WERI-Rb-1 (cell line): ENCODE measurements around the gene COL4A6.

Experiments used
- DNase-seq: peaks from one replicate; pipeline ENCODE4 v3.0.0-alpha.2; 2020
- H3K27ac ChIP-seq: fragments of 250-450 bp; sonication (Bioruptor Pico); 2 replicates; pipeline ENCODE4 v1.5.1; 2020; ENCODE audit warnings: mild to moderate bottlenecking, moderate library complexity
- H3K27me3 ChIP-seq: fragments of 250-450 bp; sonication (Bioruptor Pico); 2 replicates; pipeline ENCODE4 v1.5.1; 2021; ENCODE audit warnings: mild to moderate bottlenecking, low read depth, moderate library complexity; ENCODE audit not compliant: insufficient read depth, severe bottlenecking
- H3K36me3 ChIP-seq: fragments of 250-450 bp; sonication (Bioruptor Pico); 2 replicates; pipeline ENCODE4 v1.5.1; 2020; ENCODE audit warnings: mild to moderate bottlenecking, moderate library complexity
- H3K4me3 ChIP-seq: 2 replicates; pipeline ENCODE4 v1.5.1; 2011; ENCODE audit warnings: low read depth, mild to moderate bottlenecking, control low read depth, low read length
- H3K9me3 ChIP-seq: fragments of 250-450 bp; sonication (Bioruptor Pico); 2 replicates; pipeline ENCODE4 v1.5.1; 2021; ENCODE audit warnings: mild to moderate bottlenecking, moderate library complexity; ENCODE audit not compliant: severe bottlenecking
- TF ChIP-seq, protein P1 (sequence below): IDR thresholded peaks from 2 replicates; pipeline ENCODE4 v1.5.1; 2011; ENCODE audit warnings: low read depth, mild to moderate bottlenecking, control low read depth, inconsistent platforms, low read length

The COL4A6 gene

DNA sequence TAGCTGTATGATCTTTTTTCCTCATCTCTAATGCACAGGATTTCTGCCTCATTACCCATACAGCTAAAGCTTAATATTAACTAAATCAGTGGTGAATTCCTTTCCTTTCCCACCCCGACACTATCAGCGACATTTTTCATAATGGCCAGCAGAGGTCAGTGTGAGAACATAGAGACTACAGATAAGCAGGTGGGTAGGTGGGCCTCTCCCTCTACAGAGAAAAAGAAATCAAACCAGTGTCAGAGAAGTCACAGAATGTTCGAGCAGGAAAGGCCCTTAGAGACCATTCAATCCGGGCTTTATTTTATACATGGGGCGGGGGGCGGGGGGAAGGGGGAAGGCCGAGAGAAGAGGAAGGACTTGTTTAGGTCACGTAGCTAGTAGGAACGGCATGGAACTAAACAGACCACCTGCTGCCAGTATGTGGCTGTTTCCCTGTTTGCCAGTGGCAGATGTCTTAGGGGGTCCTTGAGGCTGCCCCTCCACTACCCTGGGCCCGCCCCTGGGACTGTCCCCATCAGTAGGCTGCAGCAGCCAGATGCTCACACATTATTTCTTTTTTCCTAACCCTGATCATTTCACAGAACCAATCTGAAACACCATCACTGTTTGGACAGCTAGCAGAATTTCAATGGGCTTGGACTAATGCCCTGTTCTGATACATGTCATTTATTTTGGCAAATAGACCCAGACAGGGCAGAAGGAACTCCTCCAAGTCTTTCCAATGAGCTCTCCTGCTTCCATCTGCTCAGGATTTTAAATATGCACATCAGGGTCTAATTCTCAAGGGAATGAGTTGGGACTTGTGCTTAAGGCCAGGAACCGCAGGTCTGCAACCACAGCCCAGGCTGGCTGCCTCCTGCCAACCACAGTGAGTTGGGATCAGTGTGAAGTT, 213.2 kb downstream of the COL4A6 start:
- Histone ChIP-seq H3K9me3 (no peaks in the 10 kb centered on the region), H3K27me3 (peaks cover 32% of the 10 kb centered on the region), H3K27ac (no peak overlapping the region), H3K4me3 (no peak overlapping the region), H3K36me3 (no peaks in the 10 kb centered on the region)
- TF ChIP-seq, protein P1, sequence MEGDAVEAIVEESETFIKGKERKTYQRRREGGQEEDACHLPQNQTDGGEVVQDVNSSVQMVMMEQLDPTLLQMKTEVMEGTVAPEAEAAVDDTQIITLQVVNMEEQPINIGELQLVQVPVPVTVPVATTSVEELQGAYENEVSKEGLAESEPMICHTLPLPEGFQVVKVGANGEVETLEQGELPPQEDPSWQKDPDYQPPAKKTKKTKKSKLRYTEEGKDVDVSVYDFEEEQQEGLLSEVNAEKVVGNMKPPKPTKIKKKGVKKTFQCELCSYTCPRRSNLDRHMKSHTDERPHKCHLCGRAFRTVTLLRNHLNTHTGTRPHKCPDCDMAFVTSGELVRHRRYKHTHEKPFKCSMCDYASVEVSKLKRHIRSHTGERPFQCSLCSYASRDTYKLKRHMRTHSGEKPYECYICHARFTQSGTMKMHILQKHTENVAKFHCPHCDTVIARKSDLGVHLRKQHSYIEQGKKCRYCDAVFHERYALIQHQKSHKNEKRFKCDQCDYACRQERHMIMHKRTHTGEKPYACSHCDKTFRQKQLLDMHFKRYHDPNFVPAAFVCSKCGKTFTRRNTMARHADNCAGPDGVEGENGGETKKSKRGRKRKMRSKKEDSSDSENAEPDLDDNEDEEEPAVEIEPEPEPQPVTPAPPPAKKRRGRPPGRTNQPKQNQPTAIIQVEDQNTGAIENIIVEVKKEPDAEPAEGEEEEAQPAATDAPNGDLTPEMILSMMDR = peak; percentile 54; the same call in 1 of the 2 replicates
- peak; percentile 9 for DNase-seq

DNA sequence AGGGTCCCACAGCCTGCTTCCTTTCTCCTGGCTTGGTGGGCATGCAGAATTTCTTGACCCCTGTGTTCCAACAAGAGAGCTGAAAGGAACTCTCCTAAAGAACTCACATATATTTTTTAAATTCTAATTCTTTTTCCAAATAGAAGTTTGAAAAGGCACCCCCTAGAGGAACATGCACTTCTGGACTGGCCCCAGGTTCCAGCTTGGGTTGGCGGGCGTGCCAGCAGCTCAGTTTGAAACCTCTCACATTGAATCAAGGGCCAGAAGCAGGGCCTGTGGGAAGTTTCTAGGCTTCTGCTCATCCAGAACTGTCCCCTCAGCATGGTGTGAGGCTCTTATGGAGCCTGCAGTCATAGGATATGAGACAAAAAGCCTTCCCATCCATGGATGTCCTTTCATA, 214.0 kb downstream of the COL4A6 start:
- no peaks in the 10 kb centered on the region for H3K9me3 ChIP-seq
- H3K27ac ChIP-seq = no peak overlapping the region
- H3K36me3 ChIP-seq = no peaks in the 10 kb centered on the region

DNA sequence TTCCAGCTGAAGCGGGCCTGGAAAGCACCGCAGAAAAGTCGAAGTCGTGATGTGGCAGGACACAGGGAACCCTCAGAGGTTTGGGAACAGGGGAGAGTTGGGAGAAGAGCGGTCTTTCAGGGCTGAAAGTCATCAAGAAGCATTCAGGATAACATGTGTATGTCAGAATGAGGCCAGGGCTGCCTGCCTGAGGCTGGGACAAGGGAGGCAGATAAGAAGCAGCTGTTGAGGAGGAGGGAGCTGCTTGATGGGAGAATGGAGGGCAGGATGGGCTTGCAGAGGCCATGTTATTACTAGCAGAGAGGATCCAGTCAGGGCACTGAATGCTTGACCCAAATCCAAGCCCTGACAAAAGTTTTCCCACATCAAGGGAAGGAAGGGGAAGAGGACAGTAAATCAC, 214.6 kb downstream of the COL4A6 start:
- no peak for DNase-seq
- TF ChIP-seq, protein P1 = no peak
- H3K36me3 ChIP-seq = no peaks in the 10 kb centered on the region
- no peak overlapping the region for H3K27ac ChIP-seq
- H3K4me3 ChIP-seq = no peak overlapping the region
- H3K9me3 ChIP-seq = no peaks in the 10 kb centered on the region
- peaks cover 35% of the 10 kb centered on the region for H3K27me3 ChIP-seq

More for the DNA sequence above, 214.0 kb downstream of the COL4A6 start:
- DNase-seq = no peak
- peaks cover 32% of the 10 kb centered on the region for H3K27me3 ChIP-seq
- TF ChIP-seq, protein P1 = no peak
- no peak overlapping the region for H3K4me3 ChIP-seq

DNA sequence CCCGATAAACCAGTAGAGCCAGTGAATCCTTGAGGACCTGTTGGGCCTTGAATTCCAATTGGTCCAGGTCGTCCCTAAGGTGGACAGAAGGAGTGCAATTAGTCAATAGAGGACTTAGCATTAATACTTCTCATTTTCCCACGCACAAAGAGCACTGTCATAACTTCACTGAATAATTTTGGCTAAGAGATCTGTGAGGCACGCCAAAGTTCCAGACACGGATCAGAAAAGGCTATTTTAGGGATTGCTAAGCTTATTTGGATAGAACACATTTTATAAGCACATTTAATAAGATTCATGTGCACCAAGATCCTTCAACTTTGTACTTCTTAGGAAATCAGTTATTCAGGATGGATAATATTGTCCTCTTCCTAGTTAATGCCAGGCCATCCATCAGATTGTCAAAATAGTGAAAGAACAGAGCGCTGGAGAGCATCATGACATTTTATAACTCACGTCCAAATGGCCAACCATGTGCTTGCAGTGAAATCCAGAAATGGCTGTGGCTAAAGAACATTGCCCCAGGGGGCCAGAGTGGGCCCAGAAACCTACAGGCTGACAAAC, 216.8 kb downstream of the COL4A6 start:
- no peak overlapping the region for H3K27ac ChIP-seq
- no peaks in the 10 kb centered on the region for H3K9me3 ChIP-seq
- H3K27me3 ChIP-seq = peaks cover 36% of the 10 kb centered on the region
- TF ChIP-seq, protein P1 = no peak
- H3K36me3 ChIP-seq = no peaks in the 10 kb centered on the region
- DNase-seq = no peak
- no peak overlapping the region for H3K4me3 ChIP-seq

DNA sequence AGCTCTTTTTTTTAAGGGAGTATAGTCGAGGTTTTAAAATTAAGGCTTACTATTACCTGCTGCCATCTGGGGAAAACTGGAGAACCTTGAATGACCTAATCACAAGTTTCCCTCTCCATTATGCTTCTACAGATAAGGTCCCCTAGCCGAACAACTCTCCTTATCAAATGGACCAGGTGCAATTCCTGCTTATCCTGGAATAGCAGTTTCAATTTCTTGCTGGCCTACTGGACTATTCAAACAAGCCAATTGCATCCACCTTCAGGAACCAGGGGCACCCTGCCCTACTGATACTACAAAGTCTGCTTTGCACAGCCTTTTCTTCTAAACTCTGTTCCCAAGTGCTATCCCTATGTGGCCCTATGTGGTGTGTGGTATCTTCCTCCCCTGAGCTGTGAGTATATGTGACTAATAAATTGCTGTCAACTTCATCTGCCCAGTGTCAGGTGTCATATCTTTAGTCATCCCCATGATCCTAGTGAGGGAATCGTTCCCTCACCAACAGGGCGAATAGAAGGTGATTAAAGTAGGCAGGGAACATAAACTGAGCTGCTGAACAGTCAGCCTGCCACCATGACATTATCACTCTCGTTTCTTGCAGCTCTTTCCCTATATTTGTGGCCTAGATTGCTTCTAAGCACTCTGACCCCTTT, 218.1 kb downstream of the COL4A6 start:
- H3K9me3 ChIP-seq = no peaks in the 10 kb centered on the region
- no peak overlapping the region for H3K27ac ChIP-seq
- no peak overlapping the region for H3K4me3 ChIP-seq
- no peak for DNase-seq
- H3K27me3 ChIP-seq = peaks cover 44% of the 10 kb centered on the region
- TF ChIP-seq, protein P1 = no peak
- no peaks in the 10 kb centered on the region for H3K36me3 ChIP-seq
